NCI-H1436 treated with DMSO at 0.1 percent for 48 hours (cell line): ENCODE data around the gene GRHL3.
A peak's percentile ranks its signal among the peaks of the same experiment; 100 is the strongest.

Experiments
- DNase-seq: peaks from one replicate; lab custom pipeline; 2025; lab: John Stamatoyannopoulos, UW

GRHL3 gene

GRCh38 chr1:24293392-24294227 is 25.5 kb upstream of the GRHL3 start:
- DNase-seq, result no peak

- no peak for DNase-seq
Measured at GRCh38 chr1:24294228-24294672, 24.9 kb upstream of the GRHL3 start.

- DNase-seq, result no peak
Measured at GRCh38 chr1:24294716-24295371, 24.3 kb upstream of the GRHL3 start.

- no peak for DNase-seq
Measured at GRCh38 chr1:24295535-24295934, 23.6 kb upstream of the GRHL3 start.

GRCh38 chr1:24297187-24297851 is 21.8 kb upstream of the GRHL3 start:
- no peak for DNase-seq

GRCh38 chr1:24297852-24298232 is 21.3 kb upstream of the GRHL3 start:
- DNase-seq, result no peak

GRCh38 chr1:24298606-24299005 is 20.6 kb upstream of the GRHL3 start:
- no peak for DNase-seq

GRCh38 chr1:24299901-24300300 is 19.3 kb upstream of the GRHL3 start:
- no peak for DNase-seq

GRCh38 chr1:24300971-24301784 is 18.0 kb upstream of the GRHL3 start:
- DNase-seq, result peak; percentile 28

- no peak for DNase-seq
Measured at GRCh38 chr1:24301785-24302175, 17.4 kb upstream of the GRHL3 start.

- DNase-seq, result no peak
Measured at GRCh38 chr1:24302209-24302611, 16.9 kb upstream of the GRHL3 start.

GRCh38 chr1:24303600-24303999 is 15.6 kb upstream of the GRHL3 start:
- DNase-seq, result no peak

GRCh38 chr1:24304763-24305162 is 14.4 kb upstream of the GRHL3 start:
- no peak for DNase-seq

- DNase-seq, result no peak
Measured at GRCh38 chr1:24308365-24309015, 10.7 kb upstream of the GRHL3 start.

GRCh38 chr1:24309762-24310485 is 9.2 kb upstream of the GRHL3 start:
- DNase-seq, result no peak

GRCh38 chr1:24311234-24311633 is 7.9 kb upstream of the GRHL3 start:
- no peak for DNase-seq

GRCh38 chr1:24311741-24312140 is 7.4 kb upstream of the GRHL3 start:
- DNase-seq, result no peak

- no peak for DNase-seq
Measured at GRCh38 chr1:24315391-24315790, 3.8 kb upstream of the GRHL3 start.

- no peak for DNase-seq
Measured at GRCh38 chr1:24316645-24317044, 2.5 kb upstream of the GRHL3 start.

- DNase-seq, result no peak
Measured at GRCh38 chr1:24317081-24317480, 2.1 kb upstream of the GRHL3 start.
